H1 (cell line): ENCODE data around the gene TDG. TPM values are rescaled to one million over a fixed set of nuclear protein-coding genes. Genes with fewer than 3 reads are reported as not detected.
A peak's percentile ranks its signal among the peaks of the same experiment; 100 is the strongest.

ENCODE experiments used
- CTCF ChIA-PET: fragments of 300-600 bp; sonication (Branson Sonifier 250); formaldehyde crosslinking; loops from one replicate; lab custom pipeline; 2021; ENCODE audit not compliant: partially characterized antibody; lab: Charles Lee
- POLR2A ChIA-PET: fragments of 300-600 bp; sonication (Branson Sonifier 250); formaldehyde crosslinking; loops from one replicate; lab custom pipeline; 2021; ENCODE audit warnings: inconsistent platforms; ENCODE audit not compliant: partially characterized antibody; lab: Charles Lee
- DNase-seq, 2 experiments: peaks; one replicate each; pipeline versions ENCODE4 v3.0.0 to v3.0.0-alpha.2; 2010 to 2022; ENCODE audit warnings: low spot score in 2 of 2, low read depth in 1 of 2, mixed read lengths in 1 of 2
- FAIRE-seq: peaks from 2 replicates; lab custom pipeline; 2011; peaks lifted over from hg19 to GRCh38; lab: Jason Lieb, UNC
- H2AFZ ChIP-seq: 2 replicates; pipeline ENCODE4 v1.8.1; 2012; ENCODE audit warnings: low read length, inconsistent platforms
- H2AK5ac ChIP-seq: 2 replicates; pipeline ENCODE4 v1.6.1; 2013; ENCODE audit warnings: low read depth, low read length
- H2BK120ac ChIP-seq: replicated peaks from 2 replicates; pipeline ENCODE3; 2013; ENCODE audit warnings: low read depth, low read length, inconsistent platforms
- H2BK12ac ChIP-seq: 2 replicates; pipeline ENCODE4 v1.6.1; 2013; ENCODE audit warnings: low read depth, low read length
- H2BK15ac ChIP-seq: 2 replicates; pipeline ENCODE4 v1.6.1; 2013; ENCODE audit warnings: low read length
- H2BK20ac ChIP-seq: 2 replicates; pipeline ENCODE4 v1.6.1; 2013; ENCODE audit warnings: low read length
- H2BK5ac ChIP-seq: 2 replicates; pipeline ENCODE4 v1.6.1; 2013; ENCODE audit warnings: low read depth, low read length
- H3K14ac ChIP-seq: 2 replicates; pipeline ENCODE4 v1.6.1; 2013; ENCODE audit warnings: inconsistent platforms; ENCODE audit not compliant: insufficient read length
- H3K18ac ChIP-seq: 2 replicates; pipeline ENCODE4 v1.6.1; 2013; ENCODE audit warnings: low read length; ENCODE audit errors: extremely low read depth
- H3K23ac ChIP-seq: 2 replicates; pipeline ENCODE4 v1.6.1; 2013; ENCODE audit warnings: inconsistent platforms; ENCODE audit not compliant: insufficient read length
- H3K23me2 ChIP-seq: 2 replicates; pipeline ENCODE4 v1.6.1; 2013; ENCODE audit warnings: low read depth, low read length
- H3K27ac ChIP-seq: 2 replicates; pipeline ENCODE4 v1.6.1; 2011; ENCODE audit warnings: low read depth, low read length, inconsistent platforms
- H3K27me3 ChIP-seq, 4 experiments: replicated peaks in 1 of 4; 1 replicate in 1 of 4; 2 replicates in 3 of 4; pipeline versions ENCODE4 v1.6.1 to v1.8.1; 2011 to 2013; ENCODE audit warnings: low read length in 3 of 4, mild to moderate bottlenecking in 3 of 4, inconsistent platforms in 2 of 4, mixed read lengths in 2 of 4, moderate library complexity in 1 of 4; ENCODE audit not compliant: control insufficient read depth in 3 of 4, insufficient read depth in 3 of 4; ENCODE audit errors: extremely low read depth in 1 of 4
- H3K36me3 ChIP-seq, 4 experiments: 2 replicates each; pipeline versions ENCODE4 v1.6.1 to v1.8.1; 2011 to 2013; ENCODE audit warnings: mild to moderate bottlenecking in 4 of 4, low read length in 3 of 4, moderate library complexity in 2 of 4, control low read depth in 1 of 4, inconsistent platforms in 1 of 4; ENCODE audit not compliant: insufficient read depth in 4 of 4, control insufficient read depth in 2 of 4
- H3K4ac ChIP-seq: replicated peaks from 2 replicates; pipeline ENCODE3; 2013; ENCODE audit warnings: low read length, low read depth, mixed read lengths, inconsistent platforms; ENCODE audit not compliant: insufficient read length
- H3K4me1 ChIP-seq, 4 experiments: replicated peaks in 1 of 4; 1 replicate in 1 of 4; 2 replicates in 3 of 4; pipeline versions ENCODE4 v1.6.1 to v1.8.1; 2011 to 2013; ENCODE audit warnings: low read length in 3 of 4, inconsistent platforms in 2 of 4, mixed read lengths in 1 of 4; ENCODE audit not compliant: insufficient read depth in 4 of 4, control insufficient read depth in 3 of 4
- H3K4me2 ChIP-seq, 2 experiments: 2 replicates each; pipeline versions ENCODE4 v1.6.1 to v1.8.1; 2011 to 2013; ENCODE audit warnings: low read depth in 2 of 2, low read length in 2 of 2, control low read depth in 1 of 2, inconsistent platforms in 1 of 2, mild to moderate bottlenecking in 1 of 2; ENCODE audit not compliant: insufficient read depth in 1 of 2
- H3K4me3 ChIP-seq, 4 experiments: fragments of 200-600, 300-600 bp in 1 of 4; sonication (generic), shearing (Covaris generic), sonication (Bioruptor Twin) in 1 of 4; 2 replicates each; pipeline versions ENCODE4 v1.5.1 to v1.8.1; 2011 to 2016; ENCODE audit warnings: low read length in 4 of 4, low read depth in 3 of 4, control low read depth in 2 of 4, inconsistent platforms in 2 of 4, mild to moderate bottlenecking in 2 of 4, mixed read lengths in 1 of 4, moderate library complexity in 1 of 4; ENCODE audit not compliant: insufficient read depth in 2 of 4; ENCODE audit errors: extremely low read depth in 1 of 4
- H3K56ac ChIP-seq: replicated peaks from 2 replicates; pipeline ENCODE3; 2013; ENCODE audit warnings: low read depth, mild to moderate bottlenecking, mixed read lengths, low read length, inconsistent platforms; ENCODE audit not compliant: insufficient read length
- H3K79me1 ChIP-seq: 2 replicates; pipeline ENCODE4 v1.6.1; 2013; ENCODE audit warnings: low read depth, low read length, control low read depth
- H3K79me2 ChIP-seq, 2 experiments: 2 replicates each; pipeline versions ENCODE4 v1.6.1 to v1.8.1; 2012 to 2013; ENCODE audit warnings: low read length in 2 of 2, mild to moderate bottlenecking in 2 of 2, inconsistent platforms in 1 of 2; ENCODE audit not compliant: insufficient read depth in 2 of 2, control insufficient read depth in 1 of 2
- H3K9ac ChIP-seq, 4 experiments: replicated peaks in 1 of 4; 1 replicate in 1 of 4; 2 replicates in 3 of 4; pipeline versions ENCODE4 v1.6.1 to v1.8.1; 2011 to 2013; ENCODE audit warnings: low read depth in 3 of 4, low read length in 3 of 4, control low read depth in 2 of 4, mild to moderate bottlenecking in 2 of 4, moderate library complexity in 2 of 4, inconsistent platforms in 1 of 4; ENCODE audit errors: extremely low read depth in 1 of 4
- H3K9me3 ChIP-seq, 2 experiments: 2 replicates each; pipeline versions ENCODE4 v1.6.1 to v1.8.1; 2012 to 2013; ENCODE audit warnings: mild to moderate bottlenecking in 2 of 2, moderate library complexity in 2 of 2, control low read depth in 1 of 2, inconsistent platforms in 1 of 2, low read depth in 1 of 2, low read length in 1 of 2, mixed read lengths in 1 of 2; ENCODE audit not compliant: insufficient read depth in 2 of 2
- H4K20me1 ChIP-seq, 2 experiments: replicated peaks in 1 of 2; 2 replicates each; pipeline versions ENCODE3 to v1.8.1; 2011 to 2013; ENCODE audit warnings: inconsistent platforms in 2 of 2, low read length in 2 of 2, mild to moderate bottlenecking in 1 of 2; ENCODE audit not compliant: insufficient read depth in 2 of 2, control insufficient read depth in 1 of 2
- H4K5ac ChIP-seq: 2 replicates; pipeline ENCODE4 v1.6.1; 2013; ENCODE audit warnings: low read length, low read depth, mixed read lengths, inconsistent platforms; ENCODE audit not compliant: insufficient read length
- H4K8ac ChIP-seq: 2 replicates; pipeline ENCODE4 v1.8.0; 2013; ENCODE audit warnings: mild to moderate bottlenecking, moderate library complexity, low read length, inconsistent platforms; ENCODE audit not compliant: insufficient read depth; ENCODE audit errors: extremely low read depth
- H4K91ac ChIP-seq: replicated peaks from 2 replicates; pipeline ENCODE3; 2013; ENCODE audit warnings: low read length, mixed read lengths, inconsistent platforms; ENCODE audit not compliant: insufficient read length
- BRCA1 ChIP-seq: IDR thresholded peaks from 2 replicates; pipeline ENCODE4 v1.6.1; 2012; ENCODE audit warnings: low read depth, low read length, improper control_type of control experiment
- CTCF ChIP-seq, 3 experiments: IDR thresholded peaks; 1 replicate in 2 of 3; 2 replicates in 1 of 3; pipeline versions ENCODE4 v1.5.1 to v1.6.1; 2011; ENCODE audit warnings: low read length in 3 of 3, mild to moderate bottlenecking in 3 of 3, inconsistent platforms in 2 of 3, low read depth in 1 of 3, moderate library complexity in 1 of 3; ENCODE audit not compliant: insufficient read depth in 1 of 3; ENCODE audit errors: control extremely low read depth in 1 of 3
- WGBS, 2 experiments: shearing (Covaris generic) in 1 of 2; methylation state at CpG; one replicate each; pipeline versions ENCODE4 v1.1.6 to v1.1.7; 2013 to 2015; ENCODE audit warnings: low lambda C conversion rate in 2 of 2, mixed read lengths in 2 of 2, inconsistent platforms in 1 of 2, low coverage in 1 of 2, missing lambda C conversion rate in 1 of 2; ENCODE audit not compliant: insufficient replicate concordance in 2 of 2, insufficient coverage in 1 of 2, insufficient read length in 1 of 2; ENCODE audit errors: extremely low coverage in 1 of 2, missing lambda C conversion rate in 1 of 2; 5-methylcytosine and 5-hydroxymethylcytosine counted together
- polyA plus RNA-seq, 7 experiments: library from polyadenylated mRNA; depleted of rRNA in 3 of 7; stranded (reverse) in 5 of 7; unstranded in 2 of 7; fragments of >200 nt in 5 of 7; fragments of 200-250 nt in 2 of 7; gene quantifications; 1 replicate in 5 of 7; 2 replicates in 1 of 7; 4 replicates in 1 of 7; pipeline versions ENCODE4 v1.2.1 to v1.2.3, GENCODE V29; 2011 to 2013; ENCODE audit warnings: missing spikeins in 2 of 7, mixed read lengths in 2 of 7
- total RNA-seq: library from RNA; stranded (reverse); fragmentation: NEBNext Ultra II Directional; extraction: Animal tissue kit (Norgen Biotek cat#: 25700); gene quantifications from 2 replicates; pipeline ENCODE4 v1.2.1, GENCODE V29; 2021

TDG gene
- total and polyA plus RNA-seq, 2 of the 8 experiments (the other 6 are each of a cell fraction or from before 2014, with no cell fraction given) = 22.7 to 47.8 TPM

- peak within 1 kb of the TSS; percentile 98 for H4K5ac ChIP-seq
- no peak within 1 kb of the TSS for H2AK5ac ChIP-seq
- H3K56ac ChIP-seq = peak within 1 kb of the TSS; percentile 80
- H4K91ac ChIP-seq = peak within 1 kb of the TSS; percentile 81
- H3K4me1 ChIP-seq = peaks cover 0 to 3% (median 0%) of the 10 kb centered on the region in 4 experiments; a peak in 4 of 7 replicates
- 0 out of 2 replicates have a peak, but pooled peaks cover 2% of the 10 kb centered on the region for H3K79me1 ChIP-seq
- peaks cover 14 to 46% of the 10 kb centered on the region in 2 experiments for H3K79me2 ChIP-seq
- no peak within 1 kb of the TSS for H3K14ac ChIP-seq
- H2BK5ac ChIP-seq = peak within 1 kb of the TSS; percentile 94
- peak within 1 kb of the TSS; percentile 97 to 99 for H3K4me2 ChIP-seq
- peaks cover 21 to 35% (median 26%) of the 10 kb centered on the region in 4 experiments for H3K36me3 ChIP-seq
- POLR2A ChIA-PET = interaction anchor here (0.6 to 2.9 kb wide), 42 partner anchors 8 to 362 kb away, joined by 3 to 42 read pairs (median 4); partner anchors contain the start of genes NFYB, NT5DC3 and TDG
- DNase-seq (peak; percentile 98 to 100), FAIRE-seq (peak; percentile 93)
- peak within 1 kb of the TSS; percentile 75; the same call in 1 of the 2 replicates for H2BK12ac ChIP-seq
- H2BK20ac ChIP-seq = no peak within 1 kb of the TSS
- peak within 1 kb of the TSS; percentile 82 for H3K4ac ChIP-seq
- H3K4me3 ChIP-seq = peak within 1 kb of the TSS; percentile 80 to 97 (median 91)
- no peak within 1 kb of the TSS for H3K23ac ChIP-seq
- H2BK120ac ChIP-seq = no peak within 1 kb of the TSS
- 0 out of 2 replicates have a peak within 1 kb of the TSS, but pooled peaks have one; percentile 93 for H2BK15ac ChIP-seq
- H3K27me3 ChIP-seq = no peaks in the 10 kb centered on the region; a peak in 1 of 7 replicates
- H3K9me3 ChIP-seq = no peaks in the 10 kb centered on the region
- peak within 1 kb of the TSS; percentile 93 to 98 (median 96) for H3K9ac ChIP-seq
- peak within 1 kb of the TSS; percentile 99 for H2AFZ ChIP-seq
- WGBS, 2 experiments = 1% methylated on average over 44 of the region's 56 CpGs; no CpG with 5 or more reads in 1 of the 2 experiments
- peaks cover 13% of the 10 kb centered on the region for H3K23me2 ChIP-seq
- peak within 1 kb of the TSS; percentile 93 for H3K18ac ChIP-seq
- CTCF ChIA-PET = interaction anchor here (0.6 to 1.2 kb wide), 4 partner anchors 25 to 96 kb away, joined by 3 to 5 read pairs (median 4); no protein-coding TSS in a partner anchor
- peaks cover 5 to 10% of the 10 kb centered on the region in 2 experiments for H4K20me1 ChIP-seq
- H3K27ac ChIP-seq = peak within 1 kb of the TSS; percentile 88
- peak within 1 kb of the TSS; percentile 90 for H4K8ac ChIP-seq
- TF ChIP-seq CTCF (IDR thresholded peaks at IDR 0.05; ENCODE audit: control extremely low read depth in 1 of 3, insufficient read depth in 1 of 3, low read depth in 1 of 3, low read length in 3 of 3) = no peak
- TF ChIP-seq BRCA1 = no peak
Measured at GRCh38 chr12:103930034-103930786, 35.5 kb upstream of the TDG start, which contains the start of gene HSP90B1. TSS of gene HSP90B1 (plus strand) at chr12:103930410. CDS start at chr12:103930516, 106 bp downstream.
